ENCODE measurements around the gene CSAD.
A peak's percentile ranks its signal among the peaks of the same experiment; 100 is the strongest.

Gene CSAD

GRCh38 chr12:53200458-53201176, 19.9 kb upstream of the CSAD start:
- H3K4ac ChIP-seq (ENCODE audit: low read length), result no peak overlapping the region
- H4K8ac ChIP-seq (ENCODE audit: low read depth, low read length), result no peak overlapping the region
- no peak overlapping the region for H3K14ac ChIP-seq (ENCODE audit: low read length)
- H3K27ac ChIP-seq (replicated peaks; ENCODE audit: low read length), result no peak overlapping the region
- no peak overlapping the region for H3K4me2 ChIP-seq (ENCODE audit: insufficient read depth, low read length, poor library complexity, severe bottlenecking)
- peaks cover 2 to 10% of the 10 kb centered on the region in 2 donors for H3K4me1 ChIP-seq (ENCODE audit: control insufficient read depth in 2 of 2, insufficient read depth in 1 of 2, low read depth in 1 of 2, low read length in 2 of 2)
- H3K23ac ChIP-seq (ENCODE audit: low read depth, low read length, poor library complexity), result no peak overlapping the region
- H2BK120ac ChIP-seq (ENCODE audit: low read depth, low read length), result no peak overlapping the region
- no peak overlapping the region for H2BK15ac ChIP-seq (ENCODE audit: low read length)
- WGBS, 2 donors (ENCODE audit: extremely low coverage in 2 of 2, insufficient read length in 2 of 2, insufficient replicate concordance in 1 of 2), result no CpG with 5 or more reads among the region's 10 CpGs
- no peaks in the 10 kb centered on the region for H3K36me3 ChIP-seq (replicated peaks in 1 of 2; ENCODE audit: control insufficient read depth in 2 of 2, insufficient read depth in 2 of 2, low read length in 2 of 2)
- H2AK5ac ChIP-seq (ENCODE audit: low read depth, low read length), result no peak overlapping the region
- peak overlapping the region; percentile 68 for H2AFZ ChIP-seq (ENCODE audit: low read length)
- no peak for DNase-seq (ENCODE audit: low spot score)
- H3K9me3 ChIP-seq (replicated peaks in 1 of 2; ENCODE audit: control insufficient read depth in 2 of 2, insufficient read depth in 1 of 2, low read depth in 1 of 2, low read length in 2 of 2), result no peaks in the 10 kb centered on the region
- no peak overlapping the region for H3K18ac ChIP-seq (ENCODE audit: low read length)
- peaks cover 0 to 33% (median 28%) of the 10 kb centered on the region in 3 experiments for H3K27me3 ChIP-seq (ENCODE audit: control insufficient read depth in 3 of 3, insufficient read depth in 3 of 3, low read depth in 1 of 3, low read length in 3 of 3)
- no peak overlapping the region for H2BK5ac ChIP-seq (ENCODE audit: low read length)
- H3K79me1 ChIP-seq (ENCODE audit: low read depth, low read length), result no peaks in the 10 kb centered on the region
- no peak overlapping the region for H3K9ac ChIP-seq (ENCODE audit: low read depth, low read length, poor library complexity)
- no peak overlapping the region for H2BK12ac ChIP-seq (ENCODE audit: low read length)
- H4K91ac ChIP-seq (ENCODE audit: low read depth, low read length, poor library complexity), result no peak overlapping the region
- H3K4me3 ChIP-seq (ENCODE audit: low read length in 2 of 2), result no peak overlapping the region

- Histone ChIP-seq H3K4ac (ENCODE audit: low read length) (no peak overlapping the region), H3K14ac (ENCODE audit: low read length) (no peak overlapping the region), H3K4me3 (ENCODE audit: low read length in 2 of 2) (no peak overlapping the region), H2AFZ (ENCODE audit: low read length) (no peak overlapping the region), H2BK5ac (ENCODE audit: low read length) (no peak overlapping the region), H4K91ac (ENCODE audit: low read depth, low read length, poor library complexity) (no peak overlapping the region), H2BK120ac (ENCODE audit: low read depth, low read length) (no peak overlapping the region), H2BK15ac (ENCODE audit: low read length) (no peak overlapping the region), H3K9me3 (replicated peaks in 1 of 2; ENCODE audit: control insufficient read depth in 2 of 2, insufficient read depth in 1 of 2, low read depth in 1 of 2, low read length in 2 of 2) (no peaks in the 10 kb centered on the region), H4K8ac (ENCODE audit: low read depth, low read length) (no peak overlapping the region), H3K18ac (ENCODE audit: low read length) (no peak overlapping the region), H3K36me3 (replicated peaks in 1 of 2; ENCODE audit: control insufficient read depth in 2 of 2, insufficient read depth in 2 of 2, low read length in 2 of 2) (no peaks in the 10 kb centered on the region), H3K9ac (ENCODE audit: low read depth, low read length, poor library complexity) (no peak overlapping the region), H2AK5ac (ENCODE audit: low read depth, low read length) (no peak overlapping the region), H3K27ac (replicated peaks; ENCODE audit: low read length) (no peak overlapping the region), H3K27me3 (ENCODE audit: control insufficient read depth in 3 of 3, insufficient read depth in 3 of 3, low read depth in 1 of 3, low read length in 3 of 3) (peaks cover 0 to 31% (median 31%) of the 10 kb centered on the region in 3 experiments), H3K79me1 (ENCODE audit: low read depth, low read length) (no peaks in the 10 kb centered on the region), H3K23ac (ENCODE audit: low read depth, low read length, poor library complexity) (no peak overlapping the region), H3K4me2 (ENCODE audit: insufficient read depth, low read length, poor library complexity, severe bottlenecking) (no peak overlapping the region), H3K4me1 (ENCODE audit: control insufficient read depth in 2 of 2, insufficient read depth in 1 of 2, low read depth in 1 of 2, low read length in 2 of 2) (peaks cover 2 to 10% of the 10 kb centered on the region in 2 donors), H2BK12ac (ENCODE audit: low read length) (no peak overlapping the region)
- DNase-seq (ENCODE audit: low spot score), result no peak
- WGBS, 2 donors (ENCODE audit: extremely low coverage in 2 of 2, insufficient read length in 2 of 2, insufficient replicate concordance in 1 of 2), result no CpG with 5 or more reads among the region's 2 CpGs
These were observed 19.4 kb upstream of the CSAD start for GRCh38 chr12:53200107-53200457.

- H3K18ac ChIP-seq (ENCODE audit: low read length), result no peak overlapping the region
- H3K14ac ChIP-seq (ENCODE audit: low read length), result no peak overlapping the region
- no peak overlapping the region for H3K9ac ChIP-seq (ENCODE audit: low read depth, low read length, poor library complexity)
- no peak overlapping the region for H2BK120ac ChIP-seq (ENCODE audit: low read depth, low read length)
- no peak for DNase-seq (ENCODE audit: low spot score)
- no peak overlapping the region for H2AK5ac ChIP-seq (ENCODE audit: low read depth, low read length)
- H3K36me3 ChIP-seq (replicated peaks in 1 of 2; ENCODE audit: control insufficient read depth in 2 of 2, insufficient read depth in 2 of 2, low read length in 2 of 2), result no peaks in the 10 kb centered on the region
- no peak overlapping the region for H3K4me2 ChIP-seq (ENCODE audit: insufficient read depth, low read length, poor library complexity, severe bottlenecking)
- H2BK5ac ChIP-seq (ENCODE audit: low read length), result no peak overlapping the region
- no CpG with 5 or more reads among the region's 3 CpGs for WGBS, 2 donors (ENCODE audit: extremely low coverage in 2 of 2, insufficient read length in 2 of 2, insufficient replicate concordance in 1 of 2)
- H3K4me3 ChIP-seq (ENCODE audit: low read length in 2 of 2), result no peak overlapping the region
- H2BK15ac ChIP-seq (ENCODE audit: low read length), result no peak overlapping the region
- H2BK12ac ChIP-seq (ENCODE audit: low read length), result no peak overlapping the region
- H3K27me3 ChIP-seq (ENCODE audit: control insufficient read depth in 3 of 3, insufficient read depth in 3 of 3, low read depth in 1 of 3, low read length in 3 of 3), result peaks cover 0 to 31% (median 31%) of the 10 kb centered on the region in 3 experiments
- H3K79me1 ChIP-seq (ENCODE audit: low read depth, low read length), result no peaks in the 10 kb centered on the region
- H3K4ac ChIP-seq (ENCODE audit: low read length), result no peak overlapping the region
- no peak overlapping the region for H2AFZ ChIP-seq (ENCODE audit: low read length)
- no peak overlapping the region for H4K8ac ChIP-seq (ENCODE audit: low read depth, low read length)
- no peaks in the 10 kb centered on the region for H3K9me3 ChIP-seq (replicated peaks in 1 of 2; ENCODE audit: control insufficient read depth in 2 of 2, insufficient read depth in 1 of 2, low read depth in 1 of 2, low read length in 2 of 2)
- peaks cover 2 to 10% of the 10 kb centered on the region in 2 donors for H3K4me1 ChIP-seq (ENCODE audit: control insufficient read depth in 2 of 2, insufficient read depth in 1 of 2, low read depth in 1 of 2, low read length in 2 of 2)
- no peak overlapping the region for H3K27ac ChIP-seq (replicated peaks; ENCODE audit: low read length)
- H4K91ac ChIP-seq (ENCODE audit: low read depth, low read length, poor library complexity), result no peak overlapping the region
- no peak overlapping the region for H3K23ac ChIP-seq (ENCODE audit: low read depth, low read length, poor library complexity)
These were observed 19.0 kb upstream of the CSAD start for GRCh38 chr12:53199700-53200099.

- no peak for DNase-seq (ENCODE audit: low spot score)
- no CpG with 5 or more reads among the region's 5 CpGs for WGBS, 2 donors (ENCODE audit: extremely low coverage in 2 of 2, insufficient read length in 2 of 2, insufficient replicate concordance in 1 of 2)
- no peak overlapping the region for H2AFZ ChIP-seq (ENCODE audit: low read length)
These were observed 17.9 kb upstream of the CSAD start for GRCh38 chr12:53198486-53199110.

More at GRCh38 chr12:53198486-53199110, 17.9 kb upstream of the CSAD start:
- H3K4me2 ChIP-seq (ENCODE audit: insufficient read depth, low read length, poor library complexity, severe bottlenecking), result no peak overlapping the region
- H3K9ac ChIP-seq (ENCODE audit: low read depth, low read length, poor library complexity), result no peak overlapping the region
- H2BK15ac ChIP-seq (ENCODE audit: low read length), result no peak overlapping the region
- no peaks in the 10 kb centered on the region for H3K36me3 ChIP-seq (replicated peaks in 1 of 2; ENCODE audit: control insufficient read depth in 2 of 2, insufficient read depth in 2 of 2, low read length in 2 of 2)
- H3K4me3 ChIP-seq (ENCODE audit: low read length in 2 of 2), result peak overlapping the region in 1 of 2 donors; percentile 26
- H4K8ac ChIP-seq (ENCODE audit: low read depth, low read length), result no peak overlapping the region
- no peak overlapping the region for H3K14ac ChIP-seq (ENCODE audit: low read length)
- no peak overlapping the region for H2BK120ac ChIP-seq (ENCODE audit: low read depth, low read length)
- no peak overlapping the region for H3K27ac ChIP-seq (replicated peaks; ENCODE audit: low read length)
- H2AK5ac ChIP-seq (ENCODE audit: low read depth, low read length), result no peak overlapping the region
- no peak overlapping the region for H2BK12ac ChIP-seq (ENCODE audit: low read length)
- peaks cover 0 to 34% (median 31%) of the 10 kb centered on the region in 3 experiments for H3K27me3 ChIP-seq (ENCODE audit: control insufficient read depth in 3 of 3, insufficient read depth in 3 of 3, low read depth in 1 of 3, low read length in 3 of 3)
- H3K23ac ChIP-seq (ENCODE audit: low read depth, low read length, poor library complexity), result no peak overlapping the region
- no peaks in the 10 kb centered on the region for H3K79me1 ChIP-seq (ENCODE audit: low read depth, low read length)
- H3K4ac ChIP-seq (ENCODE audit: low read length), result no peak overlapping the region
- H3K18ac ChIP-seq (ENCODE audit: low read length), result no peak overlapping the region
- no peak overlapping the region for H2BK5ac ChIP-seq (ENCODE audit: low read length)
- no peak overlapping the region for H4K91ac ChIP-seq (ENCODE audit: low read depth, low read length, poor library complexity)
- peaks cover 2 to 10% of the 10 kb centered on the region in 2 donors for H3K4me1 ChIP-seq (ENCODE audit: control insufficient read depth in 2 of 2, insufficient read depth in 1 of 2, low read depth in 1 of 2, low read length in 2 of 2)
- H3K9me3 ChIP-seq (replicated peaks in 1 of 2; ENCODE audit: control insufficient read depth in 2 of 2, insufficient read depth in 1 of 2, low read depth in 1 of 2, low read length in 2 of 2), result no peaks in the 10 kb centered on the region
